H9 (cell line): ENCODE measurements around the gene UQCRC2. TPM values are rescaled to one million over a fixed set of nuclear protein-coding genes. Genes with fewer than 3 reads are reported as not detected.

Experiments used
- DNase-seq: peaks from one replicate; pipeline ENCODE4 v3.0.0-alpha.2; 2017
- H2AFZ ChIP-seq: one replicate; pipeline ENCODE4 v1.6.1; 2013; ENCODE audit warnings: mild to moderate bottlenecking, low read length, control low read depth, moderate library complexity
- H2AK5ac ChIP-seq: 2 replicates; pipeline ENCODE4 v1.6.1; 2013; ENCODE audit warnings: low read length, control low read depth, mixed read lengths; ENCODE audit not compliant: insufficient read length
- H2BK120ac ChIP-seq: one replicate; pipeline ENCODE4 v1.6.1; 2013; ENCODE audit warnings: low read depth, mild to moderate bottlenecking, low read length, control low read depth, inconsistent platforms; ENCODE audit not compliant: poor library complexity, severe bottlenecking
- H2BK12ac ChIP-seq: 2 replicates; pipeline ENCODE4 v1.6.1; 2013; ENCODE audit warnings: low read length, control low read depth, mixed read lengths, low read depth; ENCODE audit not compliant: insufficient read length
- H2BK15ac ChIP-seq: 2 replicates; pipeline ENCODE4 v1.6.1; 2013; ENCODE audit warnings: low read depth, low read length, control low read depth
- H2BK20ac ChIP-seq: one replicate; pipeline ENCODE4 v1.6.1; 2013; ENCODE audit warnings: low read depth, mild to moderate bottlenecking, low read length, control low read depth, inconsistent platforms; ENCODE audit not compliant: poor library complexity, severe bottlenecking
- H2BK5ac ChIP-seq: 2 replicates; pipeline ENCODE4 v1.6.1; 2013; ENCODE audit warnings: low read length, control low read depth, mixed read lengths; ENCODE audit not compliant: insufficient read length
- H3K14ac ChIP-seq: 2 replicates; pipeline ENCODE4 v1.6.1; 2013; ENCODE audit warnings: low read length, control low read depth; ENCODE audit not compliant: insufficient read depth
- H3K18ac ChIP-seq: 2 replicates; pipeline ENCODE4 v1.6.1; 2013; ENCODE audit warnings: low read depth, mild to moderate bottlenecking, mixed read lengths, low read length, control low read depth; ENCODE audit not compliant: insufficient read length
- H3K23ac ChIP-seq: 2 replicates; pipeline ENCODE4 v1.6.1; 2013; ENCODE audit warnings: low read length, control low read depth, mixed read lengths, low read depth; ENCODE audit not compliant: insufficient read length
- H3K23me2 ChIP-seq: 2 replicates; pipeline ENCODE4 v1.6.1; 2013; ENCODE audit warnings: low read depth, mild to moderate bottlenecking, mixed read lengths, low read length, control low read depth; ENCODE audit not compliant: insufficient read length, poor library complexity, severe bottlenecking
- H3K27ac ChIP-seq: 2 replicates; pipeline ENCODE4 v1.5.1; 2013; ENCODE audit warnings: low read length, control low read depth, mixed read lengths, low read depth; ENCODE audit not compliant: insufficient read length
- H3K27me3 ChIP-seq: 2 replicates; pipeline ENCODE4 v1.6.1; 2013; ENCODE audit warnings: low read length, control low read depth, inconsistent platforms; ENCODE audit not compliant: insufficient read depth
- H3K4ac ChIP-seq: 2 replicates; pipeline ENCODE4 v1.6.1; 2013; ENCODE audit warnings: low read depth, mild to moderate bottlenecking, control low read depth, inconsistent platforms, low read length, moderate library complexity
- H3K4me1 ChIP-seq: 2 replicates; pipeline ENCODE4 v1.6.1; 2013; ENCODE audit warnings: low read length, control low read depth, inconsistent platforms; ENCODE audit not compliant: insufficient read depth
- H3K4me2 ChIP-seq: 2 replicates; pipeline ENCODE4 v1.6.1; 2013; ENCODE audit warnings: low read length, control low read depth, mixed read lengths; ENCODE audit not compliant: insufficient read length, insufficient read depth
- H3K56ac ChIP-seq: 2 replicates; pipeline ENCODE4 v1.6.1; 2013; ENCODE audit warnings: low read depth, mild to moderate bottlenecking, mixed read lengths, low read length, control low read depth; ENCODE audit not compliant: insufficient read length
- H3K79me1 ChIP-seq: 2 replicates; pipeline ENCODE4 v1.6.1; 2013; ENCODE audit warnings: low read depth, mild to moderate bottlenecking, moderate library complexity, low read length, control low read depth, inconsistent platforms; ENCODE audit not compliant: insufficient read depth, poor library complexity, severe bottlenecking
- H3K79me2 ChIP-seq: 2 replicates; pipeline ENCODE4 v1.6.1; 2013; ENCODE audit warnings: low read length, control low read depth, inconsistent platforms; ENCODE audit not compliant: insufficient read depth
- H3K9ac ChIP-seq: 2 replicates; pipeline ENCODE4 v1.6.1; 2013; ENCODE audit warnings: low read length, control low read depth, mixed read lengths; ENCODE audit not compliant: insufficient read length; ENCODE audit errors: extremely low read depth
- H3K9me3 ChIP-seq: one replicate; pipeline ENCODE4 v1.6.1; 2013; ENCODE audit warnings: low read depth, low read length, inconsistent platforms; ENCODE audit not compliant: control insufficient read depth
- H3T11ph ChIP-seq: one replicate; pipeline ENCODE4 v1.6.1; 2013; ENCODE audit warnings: mild to moderate bottlenecking, low read length, control low read depth, inconsistent platforms
- H4K20me1 ChIP-seq: one replicate; pipeline ENCODE4 v1.6.1; 2013; ENCODE audit not compliant: control insufficient read depth, insufficient read length, insufficient read depth
- H4K5ac ChIP-seq: 2 replicates; pipeline ENCODE4 v1.6.1; 2013; ENCODE audit warnings: low read depth, mild to moderate bottlenecking, mixed read lengths, low read length, control low read depth; ENCODE audit not compliant: insufficient read length
- H4K8ac ChIP-seq: replicated peaks from 2 replicates; pipeline ENCODE4 v1.6.1; 2013; ENCODE audit warnings: low read length, control low read depth, mixed read lengths, low read depth; ENCODE audit not compliant: insufficient read length
- H4K91ac ChIP-seq: 2 replicates; pipeline ENCODE4 v1.6.1; 2013; ENCODE audit warnings: low read depth, mild to moderate bottlenecking, moderate library complexity, mixed read lengths, low read length, control low read depth; ENCODE audit not compliant: insufficient read length
- H3K27ac Mint-ChIP-seq, 3 experiments: 2 replicates in 2 of 3; 3 replicates in 1 of 3; pipeline ENCODE4 v1.8.0; 2020 to 2021; ENCODE audit warnings: mixed read lengths in 3 of 3, mild to moderate bottlenecking in 1 of 3, moderate library complexity in 1 of 3
- H3K27me3 Mint-ChIP-seq: 2 replicates; pipeline ENCODE4 v1.8.0; 2021; ENCODE audit warnings: low read depth, mild to moderate bottlenecking, moderate library complexity, mixed read lengths
- H3K36me3 Mint-ChIP-seq, 3 experiments: 2 replicates in 2 of 3; 3 replicates in 1 of 3; pipeline ENCODE4 v1.8.0; 2020 to 2021; ENCODE audit warnings: low read depth in 3 of 3, mixed read lengths in 3 of 3; ENCODE audit not compliant: insufficient read depth in 1 of 3
- H3K4me1 Mint-ChIP-seq, 2 experiments: 2 replicates each; pipeline ENCODE4 v1.8.0; 2020; ENCODE audit warnings: mixed read lengths in 2 of 2
- H3K4me3 Mint-ChIP-seq, 2 experiments: 2 replicates in 1 of 2; 3 replicates in 1 of 2; pipeline ENCODE4 v1.8.0; 2020 to 2021; ENCODE audit warnings: mild to moderate bottlenecking in 2 of 2, mixed read lengths in 2 of 2, moderate library complexity in 1 of 2
- H3K9me3 Mint-ChIP-seq, 2 experiments: 2 replicates in 1 of 2; 3 replicates in 1 of 2; pipeline ENCODE4 v1.8.0; 2020; ENCODE audit warnings: mild to moderate bottlenecking in 2 of 2, mixed read lengths in 2 of 2, moderate library complexity in 1 of 2
- WGBS: extraction: QIAGEN DNeasy Blood & Tissue Kit; methylation state at CpG from one replicate; pipeline ENCODE4 v1.1.7; 2013; ENCODE audit warnings: missing lambda C conversion rate, low lambda C conversion rate, mixed read lengths; ENCODE audit not compliant: insufficient read length; ENCODE audit errors: extremely low coverage; 5-methylcytosine and 5-hydroxymethylcytosine counted together
- total RNA-seq: library from RNA; stranded (reverse); gene quantifications from 2 replicates; pipeline ENCODE4 v1.2.1, GENCODE V29; 2021
- TF ChIP-seq, protein P1 (sequence below): fragments of 200-600 bp; sonication (generic); conservative IDR thresholded peaks from 3 replicates; pipeline ENCODE4 v1.8.0; 2021; ENCODE audit warnings: antibody characterized with exemption, mild to moderate bottlenecking

Gene UQCRC2
- total RNA-seq, 1 experiment from 2014 or later = 228 TPM

DNA sequence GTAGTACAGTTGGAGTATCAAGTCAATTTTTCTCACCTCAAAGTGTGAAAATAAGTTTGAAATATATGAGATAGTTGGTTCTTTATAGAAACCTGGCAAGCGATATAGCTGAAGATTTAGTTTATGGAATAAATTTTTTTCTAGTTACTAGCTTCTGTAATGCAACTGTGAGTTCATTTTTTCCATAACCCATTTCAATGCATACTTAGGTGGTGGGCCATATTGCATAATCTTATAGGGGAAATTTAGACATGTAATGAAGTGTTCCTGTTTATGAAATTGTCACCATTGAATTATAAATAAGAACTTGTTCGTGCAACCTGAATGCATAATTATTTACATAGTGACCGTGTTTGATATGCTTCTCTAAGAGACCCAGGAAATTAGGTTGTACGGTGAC is 63.8 kb downstream of the UQCRC2 start:
- Histone ChIP-seq H2BK12ac (no peak overlapping the region), H2BK20ac (no peak overlapping the region), H3T11ph (no peak overlapping the region), H3K23me2 (no peaks in the 10 kb centered on the region), H3K4me2 (no peak overlapping the region), H3K27me3 (no peaks in the 10 kb centered on the region), H3K4me1 (no peaks in the 10 kb centered on the region), H3K9ac (no peak overlapping the region), H3K18ac (no peak overlapping the region), H4K5ac (no peak overlapping the region), H3K27ac (no peak overlapping the region), H2BK120ac (no peak overlapping the region), H2AK5ac (no peak overlapping the region), H3K79me1 (no peaks in the 10 kb centered on the region), H3K79me2 (0 out of 2 replicates have a peak, but pooled peaks cover 3% of the 10 kb centered on the region), H4K8ac (no peak overlapping the region), H3K9me3 (no peaks in the 10 kb centered on the region), H2BK5ac (no peak overlapping the region), H3K56ac (no peak overlapping the region), H2AFZ (no peak overlapping the region), H3K14ac (no peak overlapping the region), H3K4ac (no peak overlapping the region), H4K20me1 (no peaks in the 10 kb centered on the region), H4K91ac (no peak overlapping the region), H3K23ac (no peak overlapping the region), H2BK15ac (no peak overlapping the region)
- no peak for DNase-seq
- TF ChIP-seq, protein P1, sequence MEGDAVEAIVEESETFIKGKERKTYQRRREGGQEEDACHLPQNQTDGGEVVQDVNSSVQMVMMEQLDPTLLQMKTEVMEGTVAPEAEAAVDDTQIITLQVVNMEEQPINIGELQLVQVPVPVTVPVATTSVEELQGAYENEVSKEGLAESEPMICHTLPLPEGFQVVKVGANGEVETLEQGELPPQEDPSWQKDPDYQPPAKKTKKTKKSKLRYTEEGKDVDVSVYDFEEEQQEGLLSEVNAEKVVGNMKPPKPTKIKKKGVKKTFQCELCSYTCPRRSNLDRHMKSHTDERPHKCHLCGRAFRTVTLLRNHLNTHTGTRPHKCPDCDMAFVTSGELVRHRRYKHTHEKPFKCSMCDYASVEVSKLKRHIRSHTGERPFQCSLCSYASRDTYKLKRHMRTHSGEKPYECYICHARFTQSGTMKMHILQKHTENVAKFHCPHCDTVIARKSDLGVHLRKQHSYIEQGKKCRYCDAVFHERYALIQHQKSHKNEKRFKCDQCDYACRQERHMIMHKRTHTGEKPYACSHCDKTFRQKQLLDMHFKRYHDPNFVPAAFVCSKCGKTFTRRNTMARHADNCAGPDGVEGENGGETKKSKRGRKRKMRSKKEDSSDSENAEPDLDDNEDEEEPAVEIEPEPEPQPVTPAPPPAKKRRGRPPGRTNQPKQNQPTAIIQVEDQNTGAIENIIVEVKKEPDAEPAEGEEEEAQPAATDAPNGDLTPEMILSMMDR = no peak
- Mint-ChIP-seq H3K4me3 (no peak overlapping the region), H3K36me3 (no peaks in the 10 kb centered on the region), H3K9me3 (no peaks in the 10 kb centered on the region), H3K27ac (no peak overlapping the region), H3K4me1 (no peaks in the 10 kb centered on the region), H3K27me3 (no peaks in the 10 kb centered on the region)
- no CpG with 5 or more reads among the region's 4 CpGs for WGBS
